ENCODE data around the gene PDE7B.

The PDE7B gene

GRCh38 chr6:135994857-135995544 lies 143.5 kb downstream of the PDE7B start:
- DNase-seq = no peak

GRCh38 chr6:135995545-135995898 lies 144.0 kb downstream of the PDE7B start:
- no peak for DNase-seq

- no peak for DNase-seq
Measured at GRCh38 chr6:135996668-135997067, 145.2 kb downstream of the PDE7B start.

GRCh38 chr6:135999393-135999792 lies 147.9 kb downstream of the PDE7B start:
- DNase-seq = no peak

- DNase-seq = no peak
Measured at GRCh38 chr6:136007345-136007744, 155.8 kb downstream of the PDE7B start.

DNA sequence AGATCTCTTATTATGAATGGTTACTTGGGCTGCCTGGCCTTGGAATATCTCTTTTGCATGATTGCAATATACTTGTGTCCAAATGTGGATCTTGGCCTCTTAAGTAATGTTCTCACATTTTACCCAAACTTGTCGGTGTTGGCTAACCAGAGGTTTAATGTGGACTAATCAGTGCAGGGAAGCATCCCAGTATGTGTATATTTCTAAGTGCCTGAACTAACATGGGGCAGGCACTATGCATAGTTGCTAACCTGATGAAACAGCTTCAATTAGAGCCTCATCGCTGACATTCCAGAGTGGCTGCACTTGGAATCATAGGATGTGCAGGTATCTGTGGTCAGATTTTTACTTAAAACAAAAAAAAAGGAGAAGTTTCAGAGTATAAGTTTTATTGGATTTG lies 160.0 kb downstream of the PDE7B start:
- DNase-seq = no peak

DNA sequence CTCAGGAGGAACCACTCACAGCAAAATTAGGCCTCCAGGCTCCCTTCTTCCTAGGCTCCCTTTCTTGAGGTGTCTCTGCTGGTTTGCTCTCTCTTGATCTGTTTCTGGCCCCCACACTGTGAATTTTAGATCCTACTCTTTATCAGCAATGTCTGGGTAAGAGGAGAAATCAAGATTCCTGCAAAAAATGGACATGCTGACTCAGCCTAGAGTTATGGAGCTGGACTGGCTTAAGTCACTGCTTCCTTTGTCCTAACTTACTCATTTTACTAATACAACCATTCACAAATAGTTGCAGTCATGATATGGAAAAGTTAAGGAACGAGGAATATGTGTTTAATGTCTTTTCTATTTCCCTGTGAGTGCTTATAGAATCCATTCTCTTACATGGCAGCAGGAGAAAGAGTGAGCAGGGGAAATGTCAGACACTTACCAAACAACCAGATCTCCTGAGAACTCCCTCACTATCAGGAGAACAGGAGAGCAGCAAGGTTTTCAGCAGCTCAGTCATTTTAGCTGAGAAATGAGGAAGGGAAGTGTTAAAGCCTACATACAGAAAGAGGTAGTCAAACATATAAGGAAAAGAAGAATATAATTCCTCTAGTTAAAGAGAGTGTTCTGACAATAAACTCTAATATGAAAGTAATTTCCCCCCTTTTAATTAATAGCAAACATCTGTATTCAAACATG lies 160.8 kb downstream of the PDE7B start:
- no peak for DNase-seq

DNA sequence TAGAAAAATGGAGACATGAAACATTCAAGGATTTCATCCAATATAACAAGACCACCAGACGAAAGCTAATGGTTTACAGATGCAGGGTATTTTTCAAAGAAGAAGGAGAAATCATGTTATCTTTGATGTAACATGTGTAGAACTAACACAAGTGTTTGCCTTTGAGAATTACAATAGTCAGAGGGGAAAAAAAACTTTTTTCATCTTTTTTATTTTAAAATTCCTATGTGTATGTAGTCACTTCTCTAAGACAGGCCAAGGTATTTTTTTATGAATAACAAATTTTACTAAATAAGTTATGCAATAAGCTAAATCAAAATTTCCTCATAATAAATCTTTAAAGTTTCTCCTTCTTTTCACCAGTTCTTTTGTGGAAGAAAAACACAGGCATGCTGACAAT lies 161.4 kb downstream of the PDE7B start:
- no peak for DNase-seq

DNA sequence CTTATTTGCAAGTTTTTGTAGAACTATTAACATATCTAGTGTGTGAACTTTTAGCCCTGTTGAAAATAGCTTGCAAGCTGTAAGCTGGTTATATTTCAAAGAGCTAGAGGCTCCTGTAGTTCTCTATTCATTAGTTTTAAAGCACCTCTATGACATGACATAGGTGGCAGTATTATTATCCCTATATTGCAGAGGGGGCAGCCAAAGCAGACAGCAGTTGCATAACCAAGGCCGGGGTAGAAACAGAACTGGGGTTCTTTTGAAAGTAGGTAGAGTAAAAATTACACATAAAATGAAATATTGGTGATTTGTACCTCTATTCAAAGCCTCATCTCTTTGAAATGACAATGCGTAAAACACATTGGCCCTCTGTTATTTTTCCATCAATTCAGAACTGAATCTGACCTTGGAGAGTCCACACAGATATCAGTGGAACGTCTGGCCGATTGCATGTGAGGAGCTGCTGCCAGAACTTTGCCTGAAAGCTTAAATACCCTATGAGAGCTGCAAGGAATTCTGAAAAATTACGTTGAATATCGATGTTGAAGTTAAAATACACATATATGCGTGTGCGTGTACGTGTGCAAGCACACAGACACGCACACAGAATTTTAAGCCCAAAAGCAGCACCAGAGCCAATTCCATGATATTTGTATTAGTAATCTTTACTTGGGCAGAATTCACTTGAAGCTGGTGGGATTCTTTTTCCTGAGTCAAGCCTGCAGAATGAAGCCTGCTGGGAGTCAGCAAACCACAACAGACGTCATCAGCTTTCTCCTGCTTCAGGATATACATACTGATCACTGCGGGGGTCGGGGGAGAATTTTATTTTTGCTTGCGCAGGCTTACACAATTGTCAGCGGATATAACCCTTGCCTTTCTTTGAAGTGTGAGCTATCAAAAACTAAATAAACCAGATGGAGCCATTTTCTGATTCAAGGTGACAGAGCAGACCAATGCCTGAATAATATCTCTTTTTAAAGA lies 163.2 kb downstream of the PDE7B start:
- no peak for DNase-seq

DNA sequence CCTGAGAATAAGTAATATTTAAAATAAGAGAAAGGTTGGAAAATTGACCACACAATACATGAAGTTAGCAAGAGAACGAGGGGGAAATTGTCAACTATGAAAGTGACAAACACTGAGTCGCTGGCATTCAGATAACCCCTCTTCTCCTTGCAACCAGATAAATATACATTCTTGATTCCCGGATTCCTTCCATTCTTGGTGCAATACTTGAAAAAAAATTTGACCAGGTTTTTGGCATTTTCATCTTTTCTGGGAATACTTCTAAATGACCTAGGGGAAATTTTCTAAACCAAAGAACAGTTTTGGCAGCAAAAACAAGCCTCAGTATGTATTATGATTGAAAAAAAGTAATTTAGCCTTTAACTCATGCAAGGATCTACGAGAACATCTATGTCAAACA lies 164.0 kb downstream of the PDE7B start:
- no peak for DNase-seq

DNA sequence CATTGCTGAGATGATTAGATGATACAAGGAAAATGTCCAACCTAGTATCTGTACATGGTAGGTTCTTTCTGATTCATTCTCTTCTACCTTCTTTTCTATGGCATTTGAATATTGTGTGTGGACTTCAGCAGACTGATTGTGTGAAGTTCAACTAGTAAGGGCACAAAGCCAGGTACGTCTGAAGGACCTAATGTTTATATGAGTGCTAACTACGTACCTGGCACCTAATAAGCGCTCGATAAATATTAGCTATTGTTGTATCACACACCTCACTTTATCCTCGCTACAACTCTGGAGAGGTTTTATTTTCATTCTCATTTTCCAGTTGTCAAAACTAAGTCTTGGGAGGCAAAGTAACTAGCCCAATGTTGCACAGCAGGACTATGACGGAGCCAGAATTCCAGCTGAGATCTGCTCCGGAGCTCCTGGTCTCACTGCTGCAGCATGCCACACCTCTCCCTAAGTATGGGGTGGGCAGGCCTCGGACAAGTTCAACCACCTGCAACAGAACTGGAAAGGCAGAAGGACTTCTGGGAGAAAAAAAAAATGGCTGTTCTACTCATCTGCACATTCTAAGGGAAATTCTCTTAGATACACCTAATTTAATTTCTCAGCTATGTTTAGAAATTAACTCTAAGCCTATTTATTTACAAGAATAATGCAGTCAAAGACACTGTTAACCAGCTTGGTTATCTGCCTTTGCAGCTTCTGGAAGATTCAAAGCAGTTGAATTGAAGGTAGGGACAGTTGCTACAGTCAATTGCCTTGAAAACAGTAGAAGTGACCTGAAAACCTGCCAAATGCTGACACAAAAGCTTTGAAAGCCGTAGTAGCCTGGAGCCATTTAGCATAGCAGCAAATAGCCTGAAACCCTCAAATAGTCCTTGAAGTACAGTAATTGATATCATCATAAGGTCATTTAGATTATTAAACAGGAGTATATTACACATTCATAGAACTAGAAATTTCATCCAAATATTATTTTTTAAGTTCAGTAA lies 165.0 kb downstream of the PDE7B start:
- no peak for DNase-seq

- no peak for DNase-seq
Measured at GRCh38 chr6:136020691-136021090, 169.2 kb downstream of the PDE7B start.

GRCh38 chr6:136022224-136022874 lies 170.8 kb downstream of the PDE7B start:
- no peak for DNase-seq

DNA sequence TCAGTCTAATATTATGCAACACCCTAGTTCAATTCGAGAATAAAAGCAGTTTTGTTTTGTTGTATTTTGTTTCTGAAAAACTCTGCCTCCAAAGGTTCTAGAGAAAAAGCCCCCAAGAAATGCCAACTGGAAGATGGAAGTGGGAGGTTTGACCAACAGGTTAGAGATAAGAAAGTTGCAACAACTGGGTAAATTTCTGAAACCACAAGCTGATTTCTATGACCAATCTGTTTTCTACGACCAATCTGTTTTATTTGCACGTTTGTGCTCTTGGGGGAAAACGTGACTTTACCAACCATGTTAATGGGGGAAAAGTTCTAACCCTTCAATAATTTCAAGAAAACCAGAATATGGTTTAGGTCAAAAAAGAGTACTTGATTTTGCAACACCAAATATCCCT lies 173.2 kb downstream of the PDE7B start:
- no peak for DNase-seq

GRCh38 chr6:136025736-136026135 lies 174.2 kb downstream of the PDE7B start:
- DNase-seq = no peak

- no peak for DNase-seq
Measured at GRCh38 chr6:136030131-136030530, 178.6 kb downstream of the PDE7B start.

GRCh38 chr6:136031982-136032381 lies 180.5 kb downstream of the PDE7B start:
- no peak for DNase-seq

DNA sequence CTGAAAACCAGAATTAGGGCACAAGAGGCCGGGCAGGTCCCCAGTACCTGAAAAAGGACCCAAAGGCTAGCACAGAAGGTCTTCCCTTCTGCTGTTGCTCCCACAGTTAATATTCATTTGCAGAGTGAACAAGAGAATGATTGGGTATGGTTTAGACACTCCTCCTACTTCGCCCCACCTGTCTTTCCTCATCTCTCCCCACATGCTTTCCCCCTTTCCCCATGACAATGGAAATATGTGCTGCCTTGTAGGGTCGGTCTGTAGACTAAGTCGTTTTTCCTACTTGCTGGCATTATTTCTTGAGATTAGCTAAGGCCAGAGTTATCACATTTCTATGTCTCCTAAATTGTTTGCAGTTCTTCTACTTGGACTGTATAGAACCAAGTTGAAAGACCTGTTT lies 181.9 kb downstream of the PDE7B start:
- DNase-seq = no peak

DNA sequence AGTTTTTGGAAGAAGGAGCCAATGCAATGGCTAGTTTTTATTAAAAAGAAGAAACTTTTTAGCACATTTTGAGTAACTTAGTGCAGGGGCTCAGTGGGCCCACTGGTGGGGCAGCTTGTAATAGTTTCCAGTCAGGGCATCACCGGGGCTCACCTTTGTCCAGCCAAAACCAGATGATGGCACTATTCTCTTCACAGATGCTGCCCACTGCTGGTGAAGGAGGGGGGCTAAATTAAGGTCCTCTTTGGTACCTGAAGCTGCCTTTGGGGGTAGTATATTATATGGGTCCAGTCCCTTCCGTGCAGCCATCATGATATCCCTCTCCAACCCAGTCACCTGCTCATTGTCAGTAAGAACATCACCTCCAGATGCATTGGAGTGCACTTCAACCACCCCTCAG lies 182.9 kb downstream of the PDE7B start:
- DNase-seq = no peak

GRCh38 chr6:136035378-136036070 lies 184.0 kb downstream of the PDE7B start:
- DNase-seq = no peak

DNA sequence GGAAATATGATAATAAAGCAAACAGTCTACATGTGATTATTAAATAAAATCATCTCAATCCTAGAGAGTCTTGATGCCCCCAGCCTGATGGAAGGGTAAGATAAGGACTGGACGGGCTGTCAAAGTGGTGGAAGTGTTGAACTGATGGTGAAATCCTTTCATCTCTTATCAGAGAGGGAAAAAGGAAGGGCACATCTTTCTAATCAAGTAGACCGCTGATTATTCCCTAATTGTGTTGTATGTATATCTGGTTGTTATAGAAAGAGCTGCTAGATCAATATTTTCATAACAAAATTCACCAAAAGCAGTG lies 184.5 kb downstream of the PDE7B start:
- no peak for DNase-seq

Measured in NCI-H187 treated with DMSO at 0.1 percent for 48 hours (cell line).